GM23248 (cell line): Measurements from ENCODE around the gene AP1B1.

Experiments used
- EZH2 ChIP-seq: fragments of 200-600 bp; sonication (generic); IDR thresholded peaks from 2 replicates; pipeline ENCODE4 v1.6.1; 2018; ENCODE audit warnings: antibody characterized with exemption, mild to moderate bottlenecking; ENCODE audit not compliant: insufficient read depth, poor library complexity, severe bottlenecking
- EZH2phosphoT487 ChIP-seq: fragments of 200-600 bp; sonication (generic); IDR thresholded peaks from 2 replicates; pipeline ENCODE4 v1.6.1; 2018; ENCODE audit warnings: antibody characterized with exemption, moderate library complexity, mild to moderate bottlenecking, low read depth; ENCODE audit not compliant: insufficient read depth

DNA sequence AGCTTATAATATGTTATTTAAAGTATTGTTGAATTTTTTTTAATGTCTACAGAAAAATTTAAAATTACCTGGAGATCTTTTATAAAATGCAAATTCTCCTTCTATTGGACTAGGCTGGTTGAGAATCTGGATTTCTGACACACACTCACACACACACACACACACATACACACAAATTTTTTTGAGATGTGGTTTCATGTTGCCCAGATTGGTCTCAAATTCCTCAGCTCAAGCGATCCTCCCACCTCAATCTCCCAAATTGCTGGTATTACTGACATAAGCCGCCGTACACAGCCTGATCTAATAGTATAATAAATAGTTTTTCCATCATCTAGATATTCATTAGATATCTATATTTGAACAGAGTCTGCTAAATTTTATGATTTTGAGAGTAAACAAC lies 45.5 kb upstream of the AP1B1 start:
- TF ChIP-seq EZH2phosphoT487 (no peak), EZH2 (no peak)
